SH-SY5Y (cell line): ENCODE measurements around the gene HYOU1.

Experiments used
- GATA2 ChIP-seq: IDR thresholded peaks from 2 replicates; pipeline ENCODE4 v1.6.1; 2011; ENCODE audit warnings: mild to moderate bottlenecking, low read depth, low read length
- GATA3 ChIP-seq: IDR thresholded peaks from 2 replicates; pipeline ENCODE4 v1.6.1; 2011; ENCODE audit warnings: low read depth, mild to moderate bottlenecking, low read length, moderate library complexity

GRCh38 chr11:119015054-119015611 is 41.9 kb downstream of the HYOU1 start:
- no peak for TF ChIP-seq GATA3
- no peak for TF ChIP-seq GATA2
